GM10266 (cell line): ENCODE measurements around the gene SPOCK1.

Experiments used
- DNase-seq: peaks from one replicate; pipeline ENCODE4 v3.0.0; 2012; ENCODE audit errors: extremely low spot score
- TF ChIP-seq, protein P1 (sequence below): IDR thresholded peaks from 2 replicates; pipeline ENCODE4 v1.5.1; 2012; ENCODE audit warnings: mild to moderate bottlenecking, low read depth; ENCODE audit not compliant: control insufficient read depth, insufficient read depth; ENCODE audit errors: missing control alignments

Gene SPOCK1

DNA sequence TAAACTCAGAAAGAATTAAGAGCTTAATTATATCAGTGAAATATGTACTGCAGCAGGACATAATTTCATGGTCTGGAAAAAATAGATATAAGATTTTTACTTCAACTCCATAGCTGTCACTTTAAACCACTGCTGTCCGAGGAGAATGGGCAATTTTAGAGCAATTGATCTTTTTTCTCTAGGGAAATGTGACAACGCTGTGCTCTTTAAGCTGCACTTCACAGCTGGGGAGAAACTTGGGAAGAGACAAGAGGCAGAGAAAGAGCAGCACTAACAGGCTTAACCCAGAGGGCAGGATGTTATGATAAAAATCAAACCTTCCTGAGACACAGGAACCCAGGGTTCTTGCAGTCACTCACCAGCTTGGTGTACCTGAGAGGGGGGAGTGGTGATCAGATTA, 92.0 kb downstream of the SPOCK1 start:
- no peak for DNase-seq
- TF ChIP-seq, protein P1, sequence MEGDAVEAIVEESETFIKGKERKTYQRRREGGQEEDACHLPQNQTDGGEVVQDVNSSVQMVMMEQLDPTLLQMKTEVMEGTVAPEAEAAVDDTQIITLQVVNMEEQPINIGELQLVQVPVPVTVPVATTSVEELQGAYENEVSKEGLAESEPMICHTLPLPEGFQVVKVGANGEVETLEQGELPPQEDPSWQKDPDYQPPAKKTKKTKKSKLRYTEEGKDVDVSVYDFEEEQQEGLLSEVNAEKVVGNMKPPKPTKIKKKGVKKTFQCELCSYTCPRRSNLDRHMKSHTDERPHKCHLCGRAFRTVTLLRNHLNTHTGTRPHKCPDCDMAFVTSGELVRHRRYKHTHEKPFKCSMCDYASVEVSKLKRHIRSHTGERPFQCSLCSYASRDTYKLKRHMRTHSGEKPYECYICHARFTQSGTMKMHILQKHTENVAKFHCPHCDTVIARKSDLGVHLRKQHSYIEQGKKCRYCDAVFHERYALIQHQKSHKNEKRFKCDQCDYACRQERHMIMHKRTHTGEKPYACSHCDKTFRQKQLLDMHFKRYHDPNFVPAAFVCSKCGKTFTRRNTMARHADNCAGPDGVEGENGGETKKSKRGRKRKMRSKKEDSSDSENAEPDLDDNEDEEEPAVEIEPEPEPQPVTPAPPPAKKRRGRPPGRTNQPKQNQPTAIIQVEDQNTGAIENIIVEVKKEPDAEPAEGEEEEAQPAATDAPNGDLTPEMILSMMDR: no peak

DNA sequence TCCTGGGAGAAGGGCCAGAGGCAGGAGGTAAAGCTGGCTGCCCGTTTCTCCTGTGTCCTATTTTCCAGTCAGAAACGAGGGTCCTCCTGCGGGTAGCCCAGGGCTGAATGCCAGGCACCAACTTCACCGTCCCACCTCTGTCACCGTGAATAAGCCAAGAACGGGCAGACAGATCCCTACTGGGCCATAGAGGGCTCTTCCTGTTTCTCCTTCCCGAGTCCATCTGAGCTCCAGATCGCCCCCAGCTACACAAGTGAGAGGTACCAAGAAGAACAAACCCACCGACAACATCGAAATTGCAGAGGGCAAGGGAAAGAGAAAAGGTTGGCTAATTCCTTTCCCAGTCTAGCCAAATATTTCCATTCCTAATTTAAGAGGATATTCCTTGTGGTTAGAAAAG, 93.7 kb downstream of the SPOCK1 start:
- no peak for DNase-seq
- TF ChIP-seq, protein P1: no peak

DNA sequence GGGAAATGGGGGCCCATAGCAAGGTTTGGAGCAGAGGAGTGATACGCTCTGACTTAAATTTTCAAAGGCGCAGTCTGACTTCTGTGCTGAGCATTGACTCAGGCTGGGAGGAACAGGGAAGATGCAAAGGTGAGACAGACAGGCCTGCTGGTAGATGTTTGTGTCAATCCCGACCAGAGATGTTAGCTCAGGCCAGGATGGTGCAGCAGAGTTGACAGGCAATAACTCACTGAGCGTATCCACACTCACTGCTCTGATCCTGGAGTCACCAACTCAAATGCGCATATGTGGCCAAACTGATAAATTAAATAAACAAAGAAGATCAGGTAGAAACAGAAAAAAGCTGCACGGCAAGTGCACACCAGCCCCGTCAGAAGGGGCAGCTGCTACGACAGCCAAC, 95.3 kb downstream of the SPOCK1 start:
- TF ChIP-seq, protein P1: no peak
- DNase-seq: no peak

GRCh38 chr5:137402436-137403187, 96.5 kb downstream of the SPOCK1 start:
- DNase-seq: no peak
- TF ChIP-seq, protein P1: no peak

DNA sequence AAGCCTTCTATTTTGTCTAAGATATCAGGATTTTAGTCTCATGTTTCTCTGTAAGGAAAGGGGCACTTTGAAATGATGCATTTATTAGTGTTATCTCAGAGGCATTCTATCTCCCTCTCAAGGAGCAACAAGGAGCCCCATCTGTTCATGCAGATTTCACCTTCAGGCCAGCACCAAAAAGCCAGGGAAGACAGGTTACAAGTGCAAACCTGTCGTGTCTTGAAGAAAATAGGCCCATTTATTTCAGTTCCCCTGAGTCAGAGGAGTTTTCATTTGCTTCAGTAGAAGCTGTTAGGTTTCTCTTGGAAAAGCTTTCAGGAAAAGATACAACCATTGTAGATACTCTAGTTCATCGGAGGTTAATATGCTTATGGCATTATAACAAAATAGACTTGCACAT, 97.2 kb downstream of the SPOCK1 start:
- TF ChIP-seq, protein P1: no peak
- no peak for DNase-seq

- TF ChIP-seq, protein P1: no peak
- DNase-seq: no peak
Measured at GRCh38 chr5:137400571-137400970, 98.6 kb downstream of the SPOCK1 start.

GRCh38 chr5:137399911-137400310, 99.2 kb downstream of the SPOCK1 start:
- no peak for DNase-seq

More at GRCh38 chr5:137399911-137400310, 99.2 kb downstream of the SPOCK1 start:
- TF ChIP-seq, protein P1: no peak
